IPS-15b (cell line): ENCODE data around the gene CFAP54.
"Not testable (repeated sequence)": the region's sequence is repeated elsewhere in the genome, so short reads cannot be mapped to it uniquely, and the experiment has no call there.

ENCODE experiments used
- H3K27me3 ChIP-seq: one replicate; pipeline ENCODE4 v1.6.1; 2013; ENCODE audit warnings: low read length; ENCODE audit not compliant: control insufficient read depth, insufficient read depth
- H3K36me3 ChIP-seq: one replicate; pipeline ENCODE4 v1.6.1; 2013; ENCODE audit warnings: low read length; ENCODE audit not compliant: control insufficient read depth, insufficient read depth
- H3K4me1 ChIP-seq: one replicate; pipeline ENCODE4 v1.6.1; 2013; ENCODE audit warnings: mild to moderate bottlenecking, low read length; ENCODE audit not compliant: control insufficient read depth, insufficient read depth
- H3K4me3 ChIP-seq: one replicate; pipeline ENCODE4 v1.5.1; 2013; ENCODE audit warnings: low read depth, low read length
- H3K9ac ChIP-seq: one replicate; pipeline ENCODE4 v1.6.1; 2013; ENCODE audit warnings: low read depth, mild to moderate bottlenecking, low read length
- H3K9me3 ChIP-seq: one replicate; pipeline ENCODE4 v1.6.1; 2013; ENCODE audit warnings: mild to moderate bottlenecking, low read length; ENCODE audit not compliant: control insufficient read depth, insufficient read depth

The CFAP54 gene

GRCh38 chr12:96729466-96729865, 240.1 kb downstream of the CFAP54 start:
- not testable (repeated sequence) for H3K4me3 ChIP-seq, H3K4me1 ChIP-seq, H3K9ac ChIP-seq, H3K9me3 ChIP-seq, H3K36me3 ChIP-seq, H3K27me3 ChIP-seq

DNA sequence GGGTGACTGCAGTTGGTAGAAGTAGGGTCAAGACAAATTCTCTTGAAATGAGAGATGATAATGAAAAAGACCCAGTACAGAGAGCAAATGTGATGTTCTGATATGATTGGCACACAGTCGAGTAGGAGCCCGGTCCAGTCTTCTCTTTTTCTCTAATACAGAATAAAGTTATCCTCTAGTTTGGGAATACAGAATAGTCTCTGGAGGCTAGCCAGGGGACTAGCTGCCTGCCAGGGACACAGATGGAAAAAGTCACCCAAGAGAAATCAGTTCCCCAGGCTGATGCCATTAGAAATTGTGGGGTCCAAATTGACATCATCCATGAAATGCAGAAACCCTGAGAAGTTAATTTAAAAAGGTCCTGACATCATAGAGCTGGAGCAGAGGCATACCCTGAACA, 240.5 kb downstream of the CFAP54 start:
- no peaks in the 10 kb centered on the region for H3K36me3 ChIP-seq
- no peaks in the 10 kb centered on the region for H3K27me3 ChIP-seq
- no peaks in the 10 kb centered on the region for H3K4me1 ChIP-seq
- no peak overlapping the region for H3K4me3 ChIP-seq
- no peak overlapping the region for H3K9ac ChIP-seq
- no peaks in the 10 kb centered on the region for H3K9me3 ChIP-seq

DNA sequence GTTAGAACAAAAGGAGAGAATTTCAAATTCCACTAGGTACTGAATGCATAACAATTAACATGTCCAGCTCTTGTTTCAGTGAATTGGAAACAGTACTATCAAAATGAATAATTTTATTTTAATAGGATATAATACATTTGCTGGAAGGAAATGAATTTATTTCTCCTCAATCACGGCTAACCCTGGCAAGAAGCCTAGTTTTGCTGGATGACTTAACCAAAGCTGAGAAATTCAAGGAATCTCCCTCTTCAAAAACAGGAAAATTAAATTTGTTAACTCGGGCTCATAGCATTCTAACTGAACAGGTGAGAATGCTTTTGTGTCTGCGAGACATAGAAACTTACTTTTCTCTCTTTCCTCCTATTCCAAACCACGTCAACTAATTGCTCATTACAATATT, 254.2 kb downstream of the CFAP54 start:
- H3K4me3 ChIP-seq = no peak overlapping the region
- no peaks in the 10 kb centered on the region for H3K4me1 ChIP-seq
- H3K9ac ChIP-seq = no peak overlapping the region
- H3K36me3 ChIP-seq = no peaks in the 10 kb centered on the region
- no peaks in the 10 kb centered on the region for H3K27me3 ChIP-seq
- H3K9me3 ChIP-seq = no peaks in the 10 kb centered on the region

GRCh38 chr12:96749999-96750398, 260.6 kb downstream of the CFAP54 start:
- H3K36me3 ChIP-seq = no peaks in the 10 kb centered on the region
- peaks cover 4% of the 10 kb centered on the region for H3K4me1 ChIP-seq
- H3K9me3 ChIP-seq = no peaks in the 10 kb centered on the region
- H3K4me3 ChIP-seq = no peak overlapping the region
- peak overlapping the region; percentile 51 for H3K9ac ChIP-seq
- H3K27me3 ChIP-seq = no peaks in the 10 kb centered on the region

GRCh38 chr12:96751626-96752025, 262.2 kb downstream of the CFAP54 start:
- peaks cover 4% of the 10 kb centered on the region for H3K4me1 ChIP-seq
- no peak overlapping the region for H3K9ac ChIP-seq
- no peaks in the 10 kb centered on the region for H3K36me3 ChIP-seq
- H3K27me3 ChIP-seq = no peaks in the 10 kb centered on the region
- no peaks in the 10 kb centered on the region for H3K9me3 ChIP-seq
- no peak overlapping the region for H3K4me3 ChIP-seq

DNA sequence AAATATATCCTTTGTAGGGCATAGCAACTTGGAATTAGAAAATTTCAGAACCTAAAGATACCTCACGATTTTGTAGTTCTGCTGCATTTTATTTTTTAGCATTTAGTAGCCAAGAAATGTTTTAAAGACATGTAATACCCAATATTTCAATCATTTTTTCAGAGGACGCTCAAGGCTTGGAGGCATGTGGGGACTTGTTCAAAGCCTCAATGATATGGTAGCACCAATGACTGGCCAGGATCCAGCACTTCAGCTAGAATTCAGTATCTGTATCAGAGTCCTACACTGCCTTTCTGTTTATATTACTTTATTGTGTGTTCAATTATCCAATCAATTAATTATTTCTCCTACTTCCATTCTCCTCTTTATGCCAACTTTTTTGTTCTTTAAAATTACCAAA, 262.8 kb downstream of the CFAP54 start:
- H3K9ac ChIP-seq = no peak overlapping the region
- no peaks in the 10 kb centered on the region for H3K36me3 ChIP-seq
- H3K27me3 ChIP-seq = no peaks in the 10 kb centered on the region
- H3K4me1 ChIP-seq = peaks cover 4% of the 10 kb centered on the region
- H3K9me3 ChIP-seq = no peaks in the 10 kb centered on the region
- no peak overlapping the region for H3K4me3 ChIP-seq

DNA sequence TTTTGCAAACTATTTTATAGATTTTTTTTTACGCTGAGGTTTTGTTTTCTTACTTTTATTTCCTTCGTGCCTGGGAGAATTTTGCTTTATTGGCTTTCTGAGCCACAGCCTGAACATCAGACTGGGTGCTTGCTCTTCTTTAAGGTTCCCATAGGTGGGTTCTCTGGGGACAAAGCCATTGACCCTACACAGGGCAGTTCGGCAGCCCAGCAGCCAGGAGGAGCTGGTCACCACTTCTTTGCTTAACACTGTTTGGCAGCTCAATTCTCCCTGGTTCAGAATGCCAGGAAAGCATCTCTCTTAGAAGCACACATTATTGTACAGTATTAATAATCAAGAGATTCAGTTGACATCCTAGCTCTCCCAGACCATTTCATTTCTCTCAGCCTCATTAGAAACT, 276.9 kb downstream of the CFAP54 start:
- no peaks in the 10 kb centered on the region for H3K36me3 ChIP-seq
- no peaks in the 10 kb centered on the region for H3K4me1 ChIP-seq
- H3K27me3 ChIP-seq = no peaks in the 10 kb centered on the region
- no peaks in the 10 kb centered on the region for H3K9me3 ChIP-seq
- no peak overlapping the region for H3K9ac ChIP-seq
- H3K4me3 ChIP-seq = no peak overlapping the region

- Histone ChIP-seq H3K27me3 (no peaks in the 10 kb centered on the region), H3K9ac (no peak overlapping the region), H3K4me3 (no peak overlapping the region), H3K36me3 (no peaks in the 10 kb centered on the region), H3K9me3 (no peaks in the 10 kb centered on the region), H3K4me1 (no peaks in the 10 kb centered on the region)
Measured at GRCh38 chr12:96769400-96769799, 280.0 kb downstream of the CFAP54 start.

DNA sequence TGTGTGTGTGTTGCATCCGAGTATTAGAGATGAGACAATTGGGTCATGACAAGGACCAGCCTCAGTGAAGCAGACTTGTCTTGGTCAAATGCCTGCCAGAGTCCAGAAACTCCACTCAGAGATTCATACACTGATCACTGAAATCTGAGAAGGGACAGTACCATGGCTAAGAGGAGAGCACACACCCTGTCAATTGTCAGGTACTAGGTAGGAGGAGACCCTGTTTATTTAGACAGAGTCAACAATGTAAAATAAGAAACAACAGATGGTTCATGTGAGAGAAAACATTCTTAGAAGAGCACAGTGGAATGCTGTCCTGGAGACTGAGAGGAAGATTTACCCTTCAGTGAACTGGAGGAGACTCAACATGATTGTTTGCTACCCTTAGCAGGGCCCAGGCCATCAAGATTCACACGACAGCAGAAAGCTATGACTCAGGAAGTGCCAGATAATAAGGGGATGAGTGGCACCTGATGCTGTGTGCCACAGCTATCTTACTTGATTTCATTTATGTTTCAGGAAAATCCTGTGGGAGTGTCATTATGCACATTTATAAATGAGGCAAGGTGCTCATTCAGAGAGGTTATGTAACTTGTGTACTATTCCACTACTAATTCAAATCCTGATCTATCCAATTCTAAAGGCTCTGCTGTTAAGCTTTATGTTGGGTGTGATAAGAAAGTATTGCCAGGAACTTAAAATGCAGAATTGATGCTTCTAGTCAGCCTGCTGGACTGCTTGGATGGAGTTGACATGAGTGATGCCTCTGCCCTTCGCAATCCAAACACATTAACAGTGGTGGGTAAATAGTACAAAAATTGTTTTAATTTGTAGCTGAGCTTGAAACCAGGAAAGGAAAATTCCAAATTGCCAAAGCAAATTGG, 281.1 kb downstream of the CFAP54 start:
- H3K9ac ChIP-seq = no peak overlapping the region
- H3K4me1 ChIP-seq = no peaks in the 10 kb centered on the region
- H3K27me3 ChIP-seq = no peaks in the 10 kb centered on the region
- no peaks in the 10 kb centered on the region for H3K36me3 ChIP-seq
- H3K4me3 ChIP-seq = no peak overlapping the region
- no peaks in the 10 kb centered on the region for H3K9me3 ChIP-seq

GRCh38 chr12:96773031-96773430, 283.7 kb downstream of the CFAP54 start:
- Histone ChIP-seq H3K9ac (no peak overlapping the region), H3K36me3 (no peaks in the 10 kb centered on the region), H3K4me1 (no peaks in the 10 kb centered on the region), H3K27me3 (no peaks in the 10 kb centered on the region), H3K9me3 (no peaks in the 10 kb centered on the region), H3K4me3 (no peak overlapping the region)

DNA sequence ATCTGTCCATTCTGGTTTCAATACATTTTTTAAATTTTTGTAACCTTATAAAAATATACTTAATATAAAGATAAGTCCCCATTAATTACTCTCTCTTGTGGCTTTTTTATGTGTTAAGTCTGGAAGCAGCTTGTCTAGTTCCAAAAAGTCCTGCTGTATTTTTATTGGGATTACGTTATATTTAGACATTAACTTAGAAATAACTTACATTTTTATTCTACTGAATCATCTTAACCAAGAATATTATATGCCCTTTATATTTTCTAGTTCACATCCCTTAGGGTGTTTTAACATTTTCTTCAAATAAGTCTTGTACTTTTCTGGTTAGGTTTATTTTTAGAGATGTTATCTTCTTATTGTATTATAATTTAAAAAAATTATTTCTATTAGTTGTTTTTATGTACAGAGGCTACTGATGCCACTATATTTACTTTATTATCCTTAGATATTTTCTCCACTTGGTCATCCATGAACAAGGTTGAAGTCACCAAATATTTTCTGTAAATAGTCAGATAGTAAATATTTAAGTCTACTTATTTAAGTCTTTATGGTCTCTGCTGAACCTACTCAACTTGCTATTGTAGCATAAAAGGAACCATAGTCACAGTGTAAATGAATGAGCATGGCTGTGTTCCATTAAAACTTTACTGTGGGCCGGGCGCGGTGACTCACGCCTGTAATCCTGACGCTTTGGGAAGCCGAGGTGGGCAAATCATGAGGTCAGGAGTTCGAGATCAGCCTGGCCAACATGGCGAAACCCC, 285.3 kb downstream of the CFAP54 start:
- H3K9me3 ChIP-seq = no peaks in the 10 kb centered on the region
- no peaks in the 10 kb centered on the region for H3K27me3 ChIP-seq
- H3K9ac ChIP-seq = no peak overlapping the region
- no peak overlapping the region for H3K4me3 ChIP-seq
- H3K4me1 ChIP-seq = no peaks in the 10 kb centered on the region
- no peaks in the 10 kb centered on the region for H3K36me3 ChIP-seq

DNA sequence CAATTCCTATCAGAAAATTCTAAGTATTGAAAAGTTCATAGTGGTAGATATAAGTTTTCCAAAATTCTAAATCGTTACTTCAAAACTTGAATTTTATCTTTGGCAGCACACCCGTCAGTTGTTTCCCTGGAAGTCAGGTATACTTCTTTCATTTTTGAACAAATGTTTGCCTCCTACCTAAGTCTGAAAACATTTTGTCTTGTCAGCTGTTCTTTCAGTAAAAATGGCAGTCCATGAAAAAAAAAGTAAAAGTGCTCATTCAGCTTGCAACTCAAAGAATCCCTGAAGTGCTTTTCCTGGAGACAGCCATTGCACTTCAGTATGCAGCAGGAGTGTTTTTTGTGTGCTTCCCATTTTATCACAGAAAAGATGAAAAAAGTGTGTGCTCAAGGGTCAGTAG, 287.5 kb downstream of the CFAP54 start:
- H3K36me3 ChIP-seq = no peaks in the 10 kb centered on the region
- H3K27me3 ChIP-seq = no peaks in the 10 kb centered on the region
- no peaks in the 10 kb centered on the region for H3K9me3 ChIP-seq
- no peak overlapping the region for H3K4me3 ChIP-seq
- H3K4me1 ChIP-seq = no peaks in the 10 kb centered on the region
- H3K9ac ChIP-seq = no peak overlapping the region
